B cell (primary cell): ENCODE results near the gene PFDN6. TPM values are rescaled to one million over a fixed set of nuclear protein-coding genes. Genes with fewer than 3 reads are reported as not detected.
A peak's percentile ranks its signal among the peaks of the same experiment; 100 is the strongest.

ENCODE experiments used
- ATAC-seq: fragments of 200-7000 bp; cut with Tn5 transposase; one replicate; pipeline ENCODE4 v1.10.0; 2021; ENCODE audit warnings: low read depth, mild to moderate bottlenecking, moderate number of reproducible peaks, moderate library complexity
- CTCF ChIA-PET: fragments of 350-600 bp; sonication (Branson Sonifier 250); formaldehyde crosslinking; loops from one replicate; lab custom pipeline; 2021; ENCODE audit warnings: antibody characterized with exemption, inconsistent platforms; lab: Charles Lee
- POLR2A ChIA-PET: fragments of 350-600 bp; sonication (Branson Sonifier 250); formaldehyde crosslinking; loops from one replicate; lab custom pipeline; 2021; ENCODE audit warnings: antibody characterized with exemption; lab: Charles Lee
- DNase-seq: peaks from one replicate; pipeline ENCODE4 v3.0.0; 2013
- H2AFZ ChIP-seq: 2 replicates; pipeline ENCODE4 v1.6.1; 2012; ENCODE audit warnings: mild to moderate bottlenecking, low read depth, low read length; ENCODE audit not compliant: insufficient read depth, poor library complexity, severe bottlenecking
- H3K27ac ChIP-seq, 2 donors: 1 replicate in 1 of 2; 2 replicates in 1 of 2; pipeline ENCODE4 v1.5.1; 2012 to 2013; ENCODE audit warnings: low read length in 2 of 2, mild to moderate bottlenecking in 2 of 2, moderate library complexity in 1 of 2
- H3K27me3 ChIP-seq, 4 experiments: fragments of 200-600 bp in 1 of 4; sonication (generic) in 1 of 4; replicated peaks in 1 of 4; 1 replicate in 2 of 4; 2 replicates in 2 of 4; pipeline versions ENCODE4 v1.6.1 to v1.7.0; 2013 to 2016; ENCODE audit warnings: low read length in 3 of 4, mild to moderate bottlenecking in 2 of 4, mixed read lengths in 1 of 4, moderate library complexity in 1 of 4; ENCODE audit not compliant: insufficient read depth in 4 of 4, control insufficient read depth in 3 of 4; ENCODE audit errors: control extremely low read depth in 1 of 4
- H3K36me3 ChIP-seq, 2 experiments: replicated peaks in 1 of 2; 1 replicate in 1 of 2; 2 replicates in 1 of 2; pipeline versions ENCODE4 v1.6.1 to v1.7.1; 2013; ENCODE audit warnings: low read length in 1 of 2; ENCODE audit not compliant: insufficient read depth in 2 of 2, control insufficient read depth in 1 of 2; ENCODE audit errors: control extremely low read depth in 1 of 2, extremely low read depth in 1 of 2
- H3K4me1 ChIP-seq, 2 donors: fragments of 200-600 bp in 1 of 2; sonication (generic) in 1 of 2; 1 replicate in 1 of 2; 2 replicates in 1 of 2; pipeline versions ENCODE4 v1.5.1 to v1.6.1; 2013 to 2017; ENCODE audit warnings: low read length in 2 of 2; ENCODE audit not compliant: control insufficient read depth in 2 of 2, insufficient read depth in 2 of 2
- H3K4me2 ChIP-seq: replicated peaks from 2 replicates; pipeline ENCODE3; 2012; ENCODE audit warnings: mild to moderate bottlenecking, low read depth, low read length; ENCODE audit not compliant: poor library complexity, severe bottlenecking
- H3K4me3 ChIP-seq, 5 experiments: fragments of 200-600 bp in 1 of 5; sonication (generic) in 1 of 5; 1 replicate in 3 of 5; 2 replicates in 2 of 5; pipeline versions ENCODE4 v1.5.1 to v1.7.0; 2011 to 2016; ENCODE audit warnings: low read length in 4 of 5, mild to moderate bottlenecking in 4 of 5, low read depth in 2 of 5, control low read depth in 1 of 5, moderate library complexity in 1 of 5; ENCODE audit not compliant: insufficient read depth in 1 of 5; ENCODE audit errors: control extremely low read depth in 1 of 5, extremely low read depth in 1 of 5
- H3K79me2 ChIP-seq: fragments of 200-600 bp; sonication (generic); one replicate; pipeline ENCODE4 v1.6.0; 2016; ENCODE audit warnings: low read length; ENCODE audit not compliant: control insufficient read depth, insufficient read depth
- H3K9ac ChIP-seq: fragments of 200-600 bp; sonication (generic); 2 replicates; pipeline ENCODE4 v1.6.1; 2017; ENCODE audit warnings: mild to moderate bottlenecking, low read length, moderate library complexity
- H3K9me3 ChIP-seq, 3 donors: one replicate each; pipeline versions ENCODE4 v1.6.1 to v1.7.1; 2013; ENCODE audit warnings: low read length in 2 of 3; ENCODE audit not compliant: control insufficient read depth in 2 of 3, insufficient read depth in 1 of 3; ENCODE audit errors: control extremely low read depth in 1 of 3
- H4K20me1 ChIP-seq: 2 replicates; pipeline ENCODE4 v1.6.0; 2012; ENCODE audit warnings: mild to moderate bottlenecking, low read length; ENCODE audit not compliant: insufficient read depth, control insufficient read depth, poor library complexity, severe bottlenecking
- H3K27ac Mint-ChIP-seq: one replicate; pipeline ENCODE4 v1.8.0; 2021; ENCODE audit warnings: mixed read lengths
- H3K27me3 Mint-ChIP-seq: one replicate; pipeline ENCODE4 v1.8.0; 2021; ENCODE audit warnings: mixed read lengths
- H3K4me1 Mint-ChIP-seq: one replicate; pipeline ENCODE4 v1.8.0; 2021; ENCODE audit warnings: mixed read lengths
- H3K4me3 Mint-ChIP-seq: one replicate; pipeline ENCODE4 v1.8.0; 2021; ENCODE audit warnings: mixed read lengths
- H3K9me3 Mint-ChIP-seq: one replicate; pipeline ENCODE4 v1.8.0; 2022; ENCODE audit warnings: mixed read lengths; ENCODE audit not compliant: insufficient read depth
- EZH2 ChIP-seq: IDR thresholded peaks from 2 replicates; pipeline ENCODE4 v1.6.1; 2012; ENCODE audit warnings: borderline replicate concordance, low read depth, mild to moderate bottlenecking, moderate library complexity, low read length; ENCODE audit not compliant: insufficient read depth, poor library complexity, severe bottlenecking
- WGBS: methylation state at CpG from one replicate; pipeline ENCODE4 v1.1.5; 2013; ENCODE audit warnings: missing lambda C conversion rate; ENCODE audit not compliant: insufficient coverage; 5-methylcytosine and 5-hydroxymethylcytosine counted together
- intact Hi-C: fragments of 100-400 bp; cut with micrococcal nuclease; formaldehyde crosslinking; loops from one replicate; pipeline ENCODE4 v1.10.0; 2022
- polyA plus RNA-seq: library from polyadenylated mRNA; depleted of rRNA; stranded (reverse); fragments of >200 nt; gene quantifications from 2 replicates; pipeline ENCODE4 v1.2.3, GENCODE V29; 2012
- total RNA-seq, 2 donors: library from RNA; stranded (reverse); fragments of 120-200 nt in 1 of 2; gene quantifications; 1 replicate in 1 of 2; 2 replicates in 1 of 2; pipeline versions ENCODE4 v1.2.3 to v1.2.4, GENCODE V29; 2013 to 2022
- TF ChIP-seq, protein P1 (sequence below): fragments of 200-600 bp; IDR thresholded peaks from one replicate; pipeline ENCODE4 v1.8.0; 2022; ENCODE audit warnings: antibody characterized with exemption, mild to moderate bottlenecking

PFDN6 gene
- total and polyA plus RNA-seq, 2 donors (not counting 1 experiment from before 2014, with no cell fraction given) = 33.2 to 51.1 TPM

DNA sequence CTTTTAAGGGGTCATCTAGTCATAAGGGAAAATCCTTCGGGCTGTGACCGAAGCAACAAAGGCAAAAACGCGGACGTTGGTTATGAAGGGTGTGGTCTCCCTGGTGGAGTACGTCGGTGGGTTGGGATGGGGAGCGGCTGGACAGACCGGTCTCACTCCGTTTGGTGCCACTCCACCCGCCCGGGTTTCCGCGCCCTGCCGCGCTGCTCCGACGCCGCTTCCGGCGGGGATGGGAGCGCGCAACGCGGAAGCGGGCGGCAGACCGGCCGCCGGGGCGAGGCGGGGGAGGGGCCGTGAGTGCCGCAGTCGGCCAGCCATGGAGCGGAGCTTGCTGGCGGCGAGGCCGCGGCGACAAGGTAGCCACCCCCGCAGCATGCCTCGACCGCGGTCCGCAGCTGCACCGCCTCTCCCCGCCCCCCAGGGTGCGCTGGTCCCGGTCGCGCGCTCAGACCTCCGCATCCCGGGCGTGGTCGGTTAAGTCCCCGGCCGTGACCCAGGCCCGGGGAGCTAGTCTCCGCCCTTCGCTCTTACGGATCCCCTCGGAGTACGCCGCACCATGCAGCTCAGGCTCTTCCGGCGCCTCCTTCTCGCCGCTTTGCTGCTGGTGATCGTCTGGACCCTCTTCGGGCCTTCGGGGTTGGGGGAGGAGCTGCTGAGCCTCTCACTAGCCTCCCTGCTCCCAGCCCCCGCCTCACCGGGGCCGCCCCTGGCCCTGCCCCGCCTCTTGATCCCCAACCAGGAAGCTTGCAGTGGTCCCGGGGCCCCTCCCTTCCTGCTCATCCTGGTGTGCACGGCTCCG lies 12.3 kb upstream of the PFDN6 start, which contains the start of gene B3GALT4:
B3GALT4 (plus strand) TSS at position 260 of the 799 bp plus-strand sequence; CDS start at position 557, 297 bp downstream.
- Histone ChIP-seq H2AFZ (peak within 1 kb of the TSS; percentile 90), H3K9ac (peak within 1 kb of the TSS; percentile 91), H3K36me3 (peaks cover 5 to 59% of the 10 kb centered on the region in 2 experiments), H3K4me3 (peak within 1 kb of the TSS; percentile 59 to 86 (median 78)), H3K79me2 (peaks cover 33% of the 10 kb centered on the region), H3K4me1 (peaks cover 55 to 69% of the 10 kb centered on the region in 2 donors), H3K27ac (peak within 1 kb of the TSS; percentile 80 to 87), H4K20me1 (peaks cover 54% of the 10 kb centered on the region), H3K27me3 (no peaks in the 10 kb centered on the region), H3K4me2 (peak within 1 kb of the TSS; percentile 95), H3K9me3 (no peaks in the 10 kb centered on the region)
- ATAC-seq = peak; percentile 72
- POLR2A ChIA-PET = interaction anchor here (0.6 to 5.1 kb wide), 16 partner anchors 12 to 162 kb away, joined by 3 to 39 read pairs (median 8); partner anchors contain the start of genes KIFC1, PFDN6, RGL2 and RING1
- peak; percentile 88 for DNase-seq
- H3K9me3 Mint-ChIP-seq = no peaks in the 10 kb centered on the region
- H3K4me1 Mint-ChIP-seq = peaks cover 69% of the 10 kb centered on the region
- CTCF ChIA-PET = interaction anchor here (0.6 to 3.9 kb wide), 21 partner anchors 10 to 812 kb away, joined by 3 to 41 read pairs (median 5); partner anchors contain the start of genes PFDN6, RGL2, TAPBP and WDR46
- no peaks in the 10 kb centered on the region for H3K27me3 Mint-ChIP-seq
- no peak for TF ChIP-seq EZH2
- TF ChIP-seq, protein P1, sequence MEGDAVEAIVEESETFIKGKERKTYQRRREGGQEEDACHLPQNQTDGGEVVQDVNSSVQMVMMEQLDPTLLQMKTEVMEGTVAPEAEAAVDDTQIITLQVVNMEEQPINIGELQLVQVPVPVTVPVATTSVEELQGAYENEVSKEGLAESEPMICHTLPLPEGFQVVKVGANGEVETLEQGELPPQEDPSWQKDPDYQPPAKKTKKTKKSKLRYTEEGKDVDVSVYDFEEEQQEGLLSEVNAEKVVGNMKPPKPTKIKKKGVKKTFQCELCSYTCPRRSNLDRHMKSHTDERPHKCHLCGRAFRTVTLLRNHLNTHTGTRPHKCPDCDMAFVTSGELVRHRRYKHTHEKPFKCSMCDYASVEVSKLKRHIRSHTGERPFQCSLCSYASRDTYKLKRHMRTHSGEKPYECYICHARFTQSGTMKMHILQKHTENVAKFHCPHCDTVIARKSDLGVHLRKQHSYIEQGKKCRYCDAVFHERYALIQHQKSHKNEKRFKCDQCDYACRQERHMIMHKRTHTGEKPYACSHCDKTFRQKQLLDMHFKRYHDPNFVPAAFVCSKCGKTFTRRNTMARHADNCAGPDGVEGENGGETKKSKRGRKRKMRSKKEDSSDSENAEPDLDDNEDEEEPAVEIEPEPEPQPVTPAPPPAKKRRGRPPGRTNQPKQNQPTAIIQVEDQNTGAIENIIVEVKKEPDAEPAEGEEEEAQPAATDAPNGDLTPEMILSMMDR = peak; percentile 75
- peak within 1 kb of the TSS; percentile 98 for H3K27ac Mint-ChIP-seq
- WGBS = under 1% methylated on average over 80 of the region's 80 CpGs
- H3K4me3 Mint-ChIP-seq = peak within 1 kb of the TSS; percentile 92
- intact Hi-C loops = loop anchor here (1.0 kb wide), 3 partner anchors 12 to 68 kb away; partner anchors contain the start of genes PFDN6 and WDR46
